ENCODE results near the gene CNOT4.

DNA sequence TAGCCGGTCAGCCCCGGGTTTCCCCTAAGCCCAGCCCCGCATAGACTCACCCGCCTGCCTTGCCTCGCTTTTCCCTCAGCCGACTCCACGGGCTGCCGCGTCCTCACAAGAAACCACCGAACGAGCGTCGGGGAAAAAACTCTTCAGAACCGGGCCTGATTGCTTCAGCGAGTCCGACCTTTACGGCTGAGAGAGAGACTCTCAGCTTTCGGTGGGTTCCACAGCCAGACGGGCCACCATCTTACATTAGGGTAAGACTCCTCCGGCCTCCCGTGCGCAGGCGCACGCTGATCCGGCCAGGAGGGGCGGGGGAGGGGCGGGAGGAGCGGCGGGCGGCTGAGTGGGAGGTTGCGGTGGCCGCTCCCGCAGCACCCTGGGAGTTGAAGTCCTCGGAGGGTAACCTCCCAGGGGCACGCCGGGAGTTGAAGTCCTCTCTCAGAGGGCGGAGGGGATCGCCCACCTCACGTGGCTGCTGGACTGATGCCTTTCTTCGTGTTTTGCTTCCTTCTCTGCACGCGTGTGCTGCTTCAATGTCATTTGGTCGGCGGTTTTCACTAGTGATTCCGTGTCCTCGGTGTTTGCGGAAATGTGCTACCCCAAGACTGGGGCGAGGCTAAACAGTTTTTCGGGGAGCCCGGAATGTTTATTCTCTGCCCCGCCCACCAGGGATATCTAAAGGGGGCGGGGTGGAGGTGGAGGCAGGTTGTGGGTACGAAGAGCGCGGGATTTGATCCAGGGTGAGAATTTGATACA is at the start of gene CNOT4:
- TF ChIP-seq, protein P1, sequence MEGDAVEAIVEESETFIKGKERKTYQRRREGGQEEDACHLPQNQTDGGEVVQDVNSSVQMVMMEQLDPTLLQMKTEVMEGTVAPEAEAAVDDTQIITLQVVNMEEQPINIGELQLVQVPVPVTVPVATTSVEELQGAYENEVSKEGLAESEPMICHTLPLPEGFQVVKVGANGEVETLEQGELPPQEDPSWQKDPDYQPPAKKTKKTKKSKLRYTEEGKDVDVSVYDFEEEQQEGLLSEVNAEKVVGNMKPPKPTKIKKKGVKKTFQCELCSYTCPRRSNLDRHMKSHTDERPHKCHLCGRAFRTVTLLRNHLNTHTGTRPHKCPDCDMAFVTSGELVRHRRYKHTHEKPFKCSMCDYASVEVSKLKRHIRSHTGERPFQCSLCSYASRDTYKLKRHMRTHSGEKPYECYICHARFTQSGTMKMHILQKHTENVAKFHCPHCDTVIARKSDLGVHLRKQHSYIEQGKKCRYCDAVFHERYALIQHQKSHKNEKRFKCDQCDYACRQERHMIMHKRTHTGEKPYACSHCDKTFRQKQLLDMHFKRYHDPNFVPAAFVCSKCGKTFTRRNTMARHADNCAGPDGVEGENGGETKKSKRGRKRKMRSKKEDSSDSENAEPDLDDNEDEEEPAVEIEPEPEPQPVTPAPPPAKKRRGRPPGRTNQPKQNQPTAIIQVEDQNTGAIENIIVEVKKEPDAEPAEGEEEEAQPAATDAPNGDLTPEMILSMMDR (conservative IDR thresholded peaks at IDR 0.05) = no peak
- peak; percentile 99 for TF ChIP-seq ZFX (IDR thresholded peaks at IDR 0.05)
